GM19035 (cell line): ENCODE results near the gene ARHGAP45.
"Not testable (repeated sequence)": the region's sequence is repeated elsewhere in the genome, so short reads cannot be mapped to it uniquely, and the experiment has no call there.

Source experiments
- ATAC-seq: cut with Tn5 transposase; IDR thresholded peaks from one replicate; pipeline ENCODE4 v1.9.1; 2021; ENCODE audit not compliant: unreplicated experiment

Gene ARHGAP45

GRCh38 chr19:1066748-1067340, at the start of gene ARHGAP45:
ARHGAP45 (plus strand) TSS chr19:1067167; CDS start chr19:1067406, 239 bp downstream.
- peak; percentile 40 for ATAC-seq

GRCh38 chr19:1017906-1018305, 49.1 kb upstream of the ARHGAP45 start:
- ATAC-seq: no peak

GRCh38 chr19:1018393-1018792, 48.6 kb upstream of the ARHGAP45 start:
- ATAC-seq: no peak

GRCh38 chr19:1018932-1019615, 47.9 kb upstream of the ARHGAP45 start:
- no peak for ATAC-seq

- ATAC-seq: no peak
Observed at GRCh38 chr19:1019616-1019961, 47.4 kb upstream of the ARHGAP45 start.

GRCh38 chr19:1019980-1020867, 46.7 kb upstream of the ARHGAP45 start:
- ATAC-seq: no peak

GRCh38 chr19:1020868-1021425, 46.0 kb upstream of the ARHGAP45 start, which contains the start of gene TMEM259:
TMEM259 (minus strand) TSS chr19:1021123; CDS start chr19:1020996, 127 bp downstream.
- peak; percentile 77 for ATAC-seq

GRCh38 chr19:1023883-1024188, 43.1 kb upstream of the ARHGAP45 start:
- not testable (repeated sequence) for ATAC-seq

GRCh38 chr19:1025080-1025479, 41.9 kb upstream of the ARHGAP45 start:
- not testable (repeated sequence) for ATAC-seq

- ATAC-seq: no peak
Observed at GRCh38 chr19:1025960-1026782, 40.8 kb upstream of the ARHGAP45 start, which contains the start of gene CNN2. CNN2 (plus strand) TSS chr19:1026608; CDS start chr19:1026662, 54 bp downstream.

GRCh38 chr19:1026783-1027649, 40.0 kb upstream of the ARHGAP45 start:
- ATAC-seq: no peak

GRCh38 chr19:1027650-1028061, 39.3 kb upstream of the ARHGAP45 start:
- no peak for ATAC-seq

- no peak for ATAC-seq
Observed at GRCh38 chr19:1028062-1028926, 38.7 kb upstream of the ARHGAP45 start.

GRCh38 chr19:1032264-1032867, 34.6 kb upstream of the ARHGAP45 start:
- no peak for ATAC-seq

- no peak for ATAC-seq
Observed at GRCh38 chr19:1035998-1036621, 30.9 kb upstream of the ARHGAP45 start.

GRCh38 chr19:1037621-1038064, 29.3 kb upstream of the ARHGAP45 start:
- ATAC-seq: no peak

- no peak for ATAC-seq
Observed at GRCh38 chr19:1038978-1039645, 27.9 kb upstream of the ARHGAP45 start.
